ENCODE data around the gene PSME1. TPM values are rescaled to one million over a fixed set of nuclear protein-coding genes. Genes with fewer than 3 reads are reported as not detected.

Gene PSME1
- total RNA-seq, 4 donors from 2014 or later, result 63.3 to 158 (median 87.5) TPM

DNA sequence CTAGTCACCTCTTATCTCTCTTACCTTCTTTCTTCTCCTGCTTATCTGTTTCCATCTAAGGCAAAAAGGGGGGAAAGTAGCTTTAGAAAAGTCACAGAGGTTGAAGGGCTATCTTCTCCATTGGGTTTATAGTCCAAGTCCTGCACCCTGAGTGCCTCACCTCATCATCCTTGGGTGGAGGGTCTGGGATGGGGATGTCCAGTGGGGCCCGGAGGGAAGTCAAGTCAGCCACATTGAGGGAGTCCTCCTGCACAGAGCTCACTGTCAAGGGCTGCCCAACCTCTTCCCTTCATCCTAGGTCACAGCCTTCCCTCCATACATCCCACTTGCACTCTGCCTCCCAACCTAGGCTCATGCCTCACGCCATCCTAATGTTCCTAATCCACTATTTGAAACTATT lies 9.2 kb downstream of the PSME1 start:
- Histone ChIP-seq H3K36me3 (peaks cover 0 to 29% of the 10 kb centered on the region in 2 donors), H3K27me3 (no peaks in the 10 kb centered on the region), H3K4me3 (no peak overlapping the region), H3K9me3 (no peaks in the 10 kb centered on the region), H3K4me1 (peaks cover 25 to 26% of the 10 kb centered on the region in 2 donors), H3K27ac (peak overlapping the region; percentile 92 to 97 (median 92))
- intact Hi-C loops (cut with DNase I; ENCODE audit: low total_unique reads) (no loop called here), in situ Hi-C loops (cut with MboI; ENCODE audit: low sequenced_read_pairs in 4 of 4) (loop anchor here in 1 of 4 donors (25.0 kb wide), 1 partner anchor 833 kb away; the partner anchor contains the start of genes BCL2L2, PABPN1 and PPP1R3E)
- no peak for DNase-seq
- no peak for ATAC-seq
- no peak for TF ChIP-seq POLR2A (IDR thresholded peaks at IDR 0.05)
- TF ChIP-seq, protein P1, sequence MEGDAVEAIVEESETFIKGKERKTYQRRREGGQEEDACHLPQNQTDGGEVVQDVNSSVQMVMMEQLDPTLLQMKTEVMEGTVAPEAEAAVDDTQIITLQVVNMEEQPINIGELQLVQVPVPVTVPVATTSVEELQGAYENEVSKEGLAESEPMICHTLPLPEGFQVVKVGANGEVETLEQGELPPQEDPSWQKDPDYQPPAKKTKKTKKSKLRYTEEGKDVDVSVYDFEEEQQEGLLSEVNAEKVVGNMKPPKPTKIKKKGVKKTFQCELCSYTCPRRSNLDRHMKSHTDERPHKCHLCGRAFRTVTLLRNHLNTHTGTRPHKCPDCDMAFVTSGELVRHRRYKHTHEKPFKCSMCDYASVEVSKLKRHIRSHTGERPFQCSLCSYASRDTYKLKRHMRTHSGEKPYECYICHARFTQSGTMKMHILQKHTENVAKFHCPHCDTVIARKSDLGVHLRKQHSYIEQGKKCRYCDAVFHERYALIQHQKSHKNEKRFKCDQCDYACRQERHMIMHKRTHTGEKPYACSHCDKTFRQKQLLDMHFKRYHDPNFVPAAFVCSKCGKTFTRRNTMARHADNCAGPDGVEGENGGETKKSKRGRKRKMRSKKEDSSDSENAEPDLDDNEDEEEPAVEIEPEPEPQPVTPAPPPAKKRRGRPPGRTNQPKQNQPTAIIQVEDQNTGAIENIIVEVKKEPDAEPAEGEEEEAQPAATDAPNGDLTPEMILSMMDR (IDR thresholded peaks at IDR 0.05 in 4 of 5, conservative IDR thresholded peaks at IDR 0.05 in 1 of 5), result no peak

DNA sequence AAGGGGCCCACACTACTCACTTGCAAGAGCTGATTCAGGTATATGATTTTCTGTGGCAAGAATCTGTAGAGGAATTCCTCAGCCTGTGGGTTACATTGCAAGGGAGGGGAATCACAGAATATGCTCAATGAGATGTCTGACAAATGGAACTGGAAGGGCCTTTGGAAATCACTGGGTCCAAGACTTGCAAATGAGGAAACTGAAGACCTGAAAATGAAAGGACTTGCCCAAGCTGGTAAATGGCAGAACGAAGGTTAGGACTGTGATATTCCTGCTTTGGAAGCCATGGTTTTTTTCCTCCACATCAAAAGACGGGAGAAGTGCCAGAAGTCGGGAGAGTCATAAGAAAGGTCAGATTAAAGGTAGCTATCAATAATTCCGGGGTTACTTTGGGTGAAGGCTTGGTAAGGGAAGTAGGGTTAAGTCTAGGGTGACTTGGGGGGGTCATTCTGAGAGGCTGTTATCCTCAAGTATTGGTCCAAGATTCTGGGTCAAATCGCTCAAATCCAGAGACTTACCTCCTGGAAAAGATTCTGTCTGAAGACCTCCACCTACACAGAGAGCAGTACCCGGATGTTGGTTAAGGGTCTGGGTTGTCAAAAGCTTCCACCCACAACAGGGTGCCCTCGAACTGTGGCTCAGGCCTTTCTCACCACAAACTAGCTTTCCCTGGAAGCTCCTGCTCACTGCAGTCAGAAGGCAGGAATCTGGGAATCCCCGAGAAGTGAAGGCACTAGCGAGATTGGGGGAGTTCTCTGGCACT lies 9.9 kb downstream of the PSME1 start:
- H3K36me3 ChIP-seq, result peaks cover 0 to 35% of the 10 kb centered on the region in 2 donors
- no peak for ATAC-seq
- H3K9me3 ChIP-seq, result no peaks in the 10 kb centered on the region
- no peak for TF ChIP-seq POLR2A (IDR thresholded peaks at IDR 0.05)
- TF ChIP-seq, protein P1 (IDR thresholded peaks at IDR 0.05 in 4 of 5, conservative IDR thresholded peaks at IDR 0.05 in 1 of 5), result no peak
- peak overlapping the region; percentile 92 to 97 (median 92) for H3K27ac ChIP-seq
- H3K4me1 ChIP-seq, result peaks cover 25 to 26% of the 10 kb centered on the region in 2 donors
- DNase-seq, result no peak
- in situ Hi-C loops (cut with MboI; ENCODE audit: low sequenced_read_pairs in 4 of 4), result loop anchor here in 1 of 4 donors (25.0 kb wide), 1 partner anchor 834 kb away; the partner anchor contains the start of genes BCL2L2, PABPN1 and PPP1R3E
- intact Hi-C loops (cut with DNase I; ENCODE audit: low total_unique reads), result loop anchor here (2.0 kb wide), 1 partner anchor 87 kb away; the partner anchor contains the start of genes GMPR2 and NEDD8
- H3K27me3 ChIP-seq, result no peaks in the 10 kb centered on the region
- H3K4me3 ChIP-seq, result peak overlapping the region; percentile 75 to 92 (median 84)

DNA sequence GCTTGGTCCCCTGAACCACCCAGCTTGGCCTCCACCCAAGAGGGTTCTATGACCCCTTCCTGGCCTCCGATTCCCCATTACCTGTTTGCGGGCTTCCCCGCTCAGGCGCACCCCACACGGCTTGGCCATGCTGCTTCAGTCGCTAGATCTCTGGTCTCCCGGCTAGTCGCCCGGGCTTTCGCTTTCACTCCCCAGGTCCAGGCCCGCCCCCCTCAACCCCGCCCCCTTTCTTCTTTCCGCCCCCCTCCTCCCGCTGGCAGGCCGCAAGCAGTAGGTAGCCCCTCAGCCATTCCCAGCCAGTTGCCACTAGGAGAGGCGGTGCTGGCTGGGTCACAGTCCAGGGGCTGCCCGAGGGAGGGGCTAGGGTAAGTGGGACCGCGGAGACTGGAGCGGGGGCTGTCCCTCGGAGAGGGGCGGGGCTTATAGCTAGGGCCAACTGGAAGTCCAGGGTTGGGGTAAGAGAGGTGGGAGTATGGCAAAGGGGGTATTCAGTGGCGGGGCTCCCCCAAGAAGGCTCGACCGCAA lies 10.5 kb downstream of the PSME1 start, which contains the start of gene PSME2:
TSS of gene PSME2 (minus strand) at position 158 of the 525 bp plus-strand sequence. CDS start at position 129, 29 bp downstream.
- peak within 1 kb of the TSS; percentile 92 to 97 (median 92) for H3K27ac ChIP-seq
- TF ChIP-seq POLR2A (IDR thresholded peaks at IDR 0.05), result peak in 1 of 2 donors; percentile 21
- TF ChIP-seq, protein P1 (IDR thresholded peaks at IDR 0.05 in 4 of 5, conservative IDR thresholded peaks at IDR 0.05 in 1 of 5), result no peak
- no peaks in the 10 kb centered on the region for H3K27me3 ChIP-seq
- intact Hi-C loops (cut with DNase I; ENCODE audit: low total_unique reads) (loop anchor here (2.0 kb wide), 1 partner anchor 86 kb away; the partner anchor contains the start of genes GMPR2 and NEDD8), in situ Hi-C loops (cut with MboI; ENCODE audit: low sequenced_read_pairs in 4 of 4) (loop anchor here in 1 of 4 donors (25.0 kb wide), 1 partner anchor 834 kb away; the partner anchor contains the start of genes BCL2L2, PABPN1 and PPP1R3E)
- peak; percentile 90 to 95 for DNase-seq
- peaks cover 25 to 26% of the 10 kb centered on the region in 2 donors for H3K4me1 ChIP-seq
- peak; percentile 77 to 81 for ATAC-seq
- no peaks in the 10 kb centered on the region for H3K9me3 ChIP-seq
- peak within 1 kb of the TSS; percentile 75 to 92 (median 84) for H3K4me3 ChIP-seq
- H3K36me3 ChIP-seq, result peaks cover 0 to 42% of the 10 kb centered on the region in 2 donors

DNA sequence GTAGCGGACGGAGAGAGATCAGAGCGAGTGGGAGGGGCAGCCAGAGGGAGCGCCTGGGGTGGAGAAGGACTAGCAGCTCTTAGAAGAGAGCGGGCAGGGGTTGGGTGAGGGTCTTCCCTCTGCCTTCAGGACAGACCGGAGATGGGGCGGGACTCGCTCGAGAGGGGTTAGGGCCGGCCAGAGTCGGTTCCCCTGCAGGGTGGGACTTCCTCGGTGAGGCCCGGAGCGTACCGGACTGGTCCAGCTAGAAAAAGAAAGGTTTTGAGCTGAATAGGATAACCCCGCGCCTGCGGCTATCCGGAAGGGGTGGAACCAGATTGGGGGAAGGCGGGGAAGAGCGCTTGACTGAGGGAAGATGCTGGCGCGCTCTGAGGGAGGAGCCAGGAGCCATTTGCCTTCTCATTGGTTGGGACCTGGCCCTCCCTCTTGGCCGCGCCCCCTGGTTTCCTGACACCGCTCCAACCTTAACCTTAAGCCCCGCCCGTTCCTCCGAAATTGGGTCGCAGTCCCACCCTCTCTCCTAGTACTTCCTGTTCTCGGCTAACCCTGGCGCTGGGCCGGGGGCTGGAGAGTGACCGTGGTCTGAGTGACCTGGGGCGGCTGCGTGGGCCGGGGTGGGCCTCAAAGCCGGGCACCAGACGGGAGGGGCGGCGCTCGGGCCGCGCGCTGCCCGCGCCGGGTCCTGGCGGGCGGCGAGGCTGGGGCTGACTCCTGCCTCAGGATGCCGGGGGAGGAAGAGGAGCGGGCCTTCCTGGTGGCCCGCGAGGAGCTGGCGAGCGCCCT lies 11.2 kb downstream of the PSME1 start, which contains the start of gene RNF31:
TSS of gene RNF31 (plus strand) at position 521 of the 783 bp plus-strand sequence. CDS start at position 722, 201 bp downstream.
- ATAC-seq (peak; percentile 89 to 94), DNase-seq (peak; percentile 98 to 99)
- Histone ChIP-seq H3K4me1 (peaks cover 21% of the 10 kb centered on the region in 2 donors), H3K4me3 (peak within 1 kb of the TSS; percentile 75 to 92 (median 84)), H3K27me3 (no peaks in the 10 kb centered on the region), H3K27ac (peak within 1 kb of the TSS; percentile 92 to 97 (median 92)), H3K36me3 (peaks cover 0 to 48% of the 10 kb centered on the region in 2 donors), H3K9me3 (no peaks in the 10 kb centered on the region)
- intact Hi-C loops (cut with DNase I; ENCODE audit: low total_unique reads), result loop anchor here (1.0 to 2.0 kb wide), 4 partner anchors 14 to 86 kb away; partner anchors contain the start of genes DCAF11, GMPR2, IPO4 and IRF9
- TF ChIP-seq, protein P1 (IDR thresholded peaks at IDR 0.05 in 4 of 5, conservative IDR thresholded peaks at IDR 0.05 in 1 of 5), result no peak
- peak; percentile 72 to 82 for TF ChIP-seq POLR2A (IDR thresholded peaks at IDR 0.05)
- in situ Hi-C loops (cut with MboI; ENCODE audit: low sequenced_read_pairs in 4 of 4), result loop anchor here in 1 of 4 donors (25.0 kb wide), 1 partner anchor 835 kb away; the partner anchor contains the start of genes BCL2L2, PABPN1 and PPP1R3E

Data from gastrocnemius medialis (tissue), 4 donors.